ENCODE results near the gene CPSF3.

CPSF3 gene

GRCh38 chr2:9377461-9378097 lies 45.9 kb upstream of the CPSF3 start:
- Histone ChIP-seq H3K27me3 (ENCODE audit: control insufficient read depth in 3 of 3, insufficient read depth in 3 of 3, low read depth in 1 of 3, low read length in 3 of 3) (no peaks in the 10 kb centered on the region), H2BK12ac (ENCODE audit: low read length) (no peak overlapping the region), H3K14ac (ENCODE audit: low read length) (no peak overlapping the region), H3K27ac (replicated peaks; ENCODE audit: low read length) (no peak overlapping the region), H3K23ac (ENCODE audit: low read depth, low read length, poor library complexity) (no peak overlapping the region), H2AFZ (ENCODE audit: low read length) (no peak overlapping the region), H2BK5ac (ENCODE audit: low read length) (no peak overlapping the region), H3K36me3 (replicated peaks in 1 of 2; ENCODE audit: control insufficient read depth in 2 of 2, insufficient read depth in 2 of 2, low read length in 2 of 2) (peaks cover 37 to 96% of the 10 kb centered on the region in 2 donors), H2BK120ac (ENCODE audit: low read depth, low read length) (no peak overlapping the region), H3K4me1 (ENCODE audit: control insufficient read depth in 2 of 2, insufficient read depth in 1 of 2, low read depth in 1 of 2, low read length in 2 of 2) (no peaks in the 10 kb centered on the region), H4K8ac (ENCODE audit: low read depth, low read length) (no peak overlapping the region), H3K79me1 (ENCODE audit: low read depth, low read length) (no peaks in the 10 kb centered on the region), H4K91ac (ENCODE audit: low read depth, low read length, poor library complexity) (no peak overlapping the region), H3K4me3 (ENCODE audit: low read length in 2 of 2) (no peak overlapping the region), H2BK15ac (ENCODE audit: low read length) (no peak overlapping the region), H3K18ac (ENCODE audit: low read length) (no peak overlapping the region), H3K4ac (ENCODE audit: low read length) (no peak overlapping the region), H2AK5ac (ENCODE audit: low read depth, low read length) (no peak overlapping the region), H3K9me3 (replicated peaks in 1 of 2; ENCODE audit: control insufficient read depth in 2 of 2, insufficient read depth in 1 of 2, low read depth in 1 of 2, low read length in 2 of 2) (no peaks in the 10 kb centered on the region), H3K4me2 (ENCODE audit: insufficient read depth, low read length, poor library complexity, severe bottlenecking) (no peak overlapping the region), H3K9ac (ENCODE audit: low read depth, low read length, poor library complexity) (no peak overlapping the region)
- no CpG with 5 or more reads among the region's 9 CpGs for WGBS, 2 donors (ENCODE audit: extremely low coverage in 2 of 2, insufficient read length in 2 of 2, insufficient replicate concordance in 1 of 2)
- DNase-seq (ENCODE audit: low spot score), result no peak

GRCh38 chr2:9378433-9379390 lies 44.7 kb upstream of the CPSF3 start:
- Histone ChIP-seq H3K27ac (replicated peaks; ENCODE audit: low read length) (no peak overlapping the region), H3K36me3 (replicated peaks in 1 of 2; ENCODE audit: control insufficient read depth in 2 of 2, insufficient read depth in 2 of 2, low read length in 2 of 2) (peaks cover 34 to 97% of the 10 kb centered on the region in 2 donors)
- no CpG with 5 or more reads among the region's 30 CpGs for WGBS, 2 donors (ENCODE audit: extremely low coverage in 2 of 2, insufficient read length in 2 of 2, insufficient replicate concordance in 1 of 2)

GRCh38 chr2:9379391-9379755 lies 44.1 kb upstream of the CPSF3 start:
- H3K27me3 ChIP-seq (ENCODE audit: control insufficient read depth in 3 of 3, insufficient read depth in 3 of 3, low read depth in 1 of 3, low read length in 3 of 3), result no peaks in the 10 kb centered on the region
- H3K4me2 ChIP-seq (ENCODE audit: insufficient read depth, low read length, poor library complexity, severe bottlenecking), result no peak overlapping the region
- no peaks in the 10 kb centered on the region for H3K79me1 ChIP-seq (ENCODE audit: low read depth, low read length)
- no peak overlapping the region for H3K18ac ChIP-seq (ENCODE audit: low read length)
- H3K23ac ChIP-seq (ENCODE audit: low read depth, low read length, poor library complexity), result no peak overlapping the region
- WGBS, 2 donors (ENCODE audit: extremely low coverage in 2 of 2, insufficient read length in 2 of 2, insufficient replicate concordance in 1 of 2), result no CpG with 5 or more reads among the region's 5 CpGs
- H3K14ac ChIP-seq (ENCODE audit: low read length), result no peak overlapping the region
- H2AK5ac ChIP-seq (ENCODE audit: low read depth, low read length), result no peak overlapping the region
- no peak for DNase-seq (ENCODE audit: low spot score)
- no peak overlapping the region for H3K4ac ChIP-seq (ENCODE audit: low read length)
- H2BK120ac ChIP-seq (ENCODE audit: low read depth, low read length), result no peak overlapping the region
- H3K9me3 ChIP-seq (replicated peaks in 1 of 2; ENCODE audit: control insufficient read depth in 2 of 2, insufficient read depth in 1 of 2, low read depth in 1 of 2, low read length in 2 of 2), result no peaks in the 10 kb centered on the region
- H2AFZ ChIP-seq (ENCODE audit: low read length), result no peak overlapping the region
- no peaks in the 10 kb centered on the region for H3K4me1 ChIP-seq (ENCODE audit: control insufficient read depth in 2 of 2, insufficient read depth in 1 of 2, low read depth in 1 of 2, low read length in 2 of 2)
- no peak overlapping the region for H2BK15ac ChIP-seq (ENCODE audit: low read length)
- H3K9ac ChIP-seq (ENCODE audit: low read depth, low read length, poor library complexity), result no peak overlapping the region
- H3K36me3 ChIP-seq (replicated peaks in 1 of 2; ENCODE audit: control insufficient read depth in 2 of 2, insufficient read depth in 2 of 2, low read length in 2 of 2), result peaks cover 33 to 96% of the 10 kb centered on the region in 2 donors
- no peak overlapping the region for H2BK12ac ChIP-seq (ENCODE audit: low read length)
- no peak overlapping the region for H2BK5ac ChIP-seq (ENCODE audit: low read length)
- no peak overlapping the region for H3K4me3 ChIP-seq (ENCODE audit: low read length in 2 of 2)
- H4K8ac ChIP-seq (ENCODE audit: low read depth, low read length), result no peak overlapping the region
- H3K27ac ChIP-seq (replicated peaks; ENCODE audit: low read length), result no peak overlapping the region
- no peak overlapping the region for H4K91ac ChIP-seq (ENCODE audit: low read depth, low read length, poor library complexity)

More at GRCh38 chr2:9378433-9379390, 44.7 kb upstream of the CPSF3 start:
- Histone ChIP-seq H2BK15ac (ENCODE audit: low read length) (no peak overlapping the region), H3K4me2 (ENCODE audit: insufficient read depth, low read length, poor library complexity, severe bottlenecking) (no peak overlapping the region), H3K18ac (ENCODE audit: low read length) (peak overlapping the region; percentile 34), H2AK5ac (ENCODE audit: low read depth, low read length) (no peak overlapping the region), H3K9ac (ENCODE audit: low read depth, low read length, poor library complexity) (no peak overlapping the region), H3K9me3 (replicated peaks in 1 of 2; ENCODE audit: control insufficient read depth in 2 of 2, insufficient read depth in 1 of 2, low read depth in 1 of 2, low read length in 2 of 2) (no peaks in the 10 kb centered on the region), H3K4me1 (ENCODE audit: control insufficient read depth in 2 of 2, insufficient read depth in 1 of 2, low read depth in 1 of 2, low read length in 2 of 2) (no peaks in the 10 kb centered on the region), H2BK12ac (ENCODE audit: low read length) (no peak overlapping the region), H3K27me3 (ENCODE audit: control insufficient read depth in 3 of 3, insufficient read depth in 3 of 3, low read depth in 1 of 3, low read length in 3 of 3) (no peaks in the 10 kb centered on the region), H4K91ac (ENCODE audit: low read depth, low read length, poor library complexity) (no peak overlapping the region), H3K79me1 (ENCODE audit: low read depth, low read length) (no peaks in the 10 kb centered on the region), H2AFZ (ENCODE audit: low read length) (no peak overlapping the region), H3K14ac (ENCODE audit: low read length) (no peak overlapping the region), H3K4ac (ENCODE audit: low read length) (no peak overlapping the region), H3K4me3 (ENCODE audit: low read length in 2 of 2) (peak overlapping the region in 1 of 2 donors; percentile 10), H4K8ac (ENCODE audit: low read depth, low read length) (no peak overlapping the region), H2BK5ac (ENCODE audit: low read length) (no peak overlapping the region), H2BK120ac (ENCODE audit: low read depth, low read length) (no peak overlapping the region), H3K23ac (ENCODE audit: low read depth, low read length, poor library complexity) (no peak overlapping the region)
- no peak for DNase-seq (ENCODE audit: low spot score)
